ENCODE measurements around the gene ISLR2.

ISLR2 gene

DNA sequence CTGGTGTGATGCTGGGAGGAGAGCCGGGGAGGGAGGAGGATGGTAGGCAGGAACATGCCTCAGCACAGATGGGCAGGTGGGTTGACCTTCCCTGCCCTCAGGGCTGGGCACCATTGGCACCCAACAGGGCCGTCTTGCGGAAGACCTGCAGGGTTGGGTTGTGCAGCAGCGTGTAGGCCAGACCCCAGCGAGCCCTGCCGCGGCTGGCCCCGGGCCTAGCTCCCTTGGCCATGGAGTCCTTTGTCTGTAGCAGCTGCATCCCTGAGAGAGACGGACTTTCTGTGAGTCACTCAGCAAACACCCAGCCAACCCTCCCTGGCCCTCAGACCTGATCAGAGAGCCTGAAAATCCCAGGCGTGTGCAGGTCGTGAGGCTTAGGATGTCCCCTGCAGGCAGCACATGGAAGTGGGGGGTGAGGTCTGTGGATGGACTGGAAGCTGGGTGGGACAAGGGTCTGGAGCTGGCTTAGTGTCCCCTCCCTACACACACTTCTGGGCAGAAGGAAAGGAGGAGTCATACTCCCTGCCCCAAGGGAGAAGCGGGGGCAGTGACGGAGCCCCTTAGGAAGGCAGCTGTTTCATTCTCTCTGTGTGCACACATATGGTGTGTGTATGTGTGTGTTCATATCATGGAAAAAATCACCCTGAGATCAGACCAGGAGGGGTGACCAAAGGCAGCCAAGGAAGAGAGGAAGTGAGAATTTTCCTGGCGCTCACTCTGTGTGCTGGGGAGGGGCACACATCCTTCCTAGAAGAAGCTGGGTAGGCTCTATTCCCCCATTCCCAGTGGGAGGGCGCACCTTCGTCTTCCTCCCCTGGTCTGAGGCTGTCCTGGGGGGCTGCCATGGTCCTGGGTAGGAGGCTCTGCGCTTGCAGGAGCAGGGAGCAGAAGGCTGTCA, 49.8 kb downstream of the ISLR2 start:
- no peak for DNase-seq
- TF ChIP-seq, protein P1, sequence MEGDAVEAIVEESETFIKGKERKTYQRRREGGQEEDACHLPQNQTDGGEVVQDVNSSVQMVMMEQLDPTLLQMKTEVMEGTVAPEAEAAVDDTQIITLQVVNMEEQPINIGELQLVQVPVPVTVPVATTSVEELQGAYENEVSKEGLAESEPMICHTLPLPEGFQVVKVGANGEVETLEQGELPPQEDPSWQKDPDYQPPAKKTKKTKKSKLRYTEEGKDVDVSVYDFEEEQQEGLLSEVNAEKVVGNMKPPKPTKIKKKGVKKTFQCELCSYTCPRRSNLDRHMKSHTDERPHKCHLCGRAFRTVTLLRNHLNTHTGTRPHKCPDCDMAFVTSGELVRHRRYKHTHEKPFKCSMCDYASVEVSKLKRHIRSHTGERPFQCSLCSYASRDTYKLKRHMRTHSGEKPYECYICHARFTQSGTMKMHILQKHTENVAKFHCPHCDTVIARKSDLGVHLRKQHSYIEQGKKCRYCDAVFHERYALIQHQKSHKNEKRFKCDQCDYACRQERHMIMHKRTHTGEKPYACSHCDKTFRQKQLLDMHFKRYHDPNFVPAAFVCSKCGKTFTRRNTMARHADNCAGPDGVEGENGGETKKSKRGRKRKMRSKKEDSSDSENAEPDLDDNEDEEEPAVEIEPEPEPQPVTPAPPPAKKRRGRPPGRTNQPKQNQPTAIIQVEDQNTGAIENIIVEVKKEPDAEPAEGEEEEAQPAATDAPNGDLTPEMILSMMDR (IDR thresholded peaks at IDR 0.05): no peak
- H3K4me1 Mint-ChIP-seq: peaks cover 41% of the 10 kb centered on the region
- no peaks in the 10 kb centered on the region for H3K9me3 Mint-ChIP-seq
- H3K4me3 Mint-ChIP-seq: no peak overlapping the region
- peak overlapping the region; percentile 75 for H3K27ac Mint-ChIP-seq
- H3K36me3 Mint-ChIP-seq (ENCODE audit: low read depth): peaks cover 7% of the 10 kb centered on the region
- peaks cover 5% of the 10 kb centered on the region for H3K27me3 Mint-ChIP-seq (ENCODE audit: low read depth, poor library complexity)

DNA sequence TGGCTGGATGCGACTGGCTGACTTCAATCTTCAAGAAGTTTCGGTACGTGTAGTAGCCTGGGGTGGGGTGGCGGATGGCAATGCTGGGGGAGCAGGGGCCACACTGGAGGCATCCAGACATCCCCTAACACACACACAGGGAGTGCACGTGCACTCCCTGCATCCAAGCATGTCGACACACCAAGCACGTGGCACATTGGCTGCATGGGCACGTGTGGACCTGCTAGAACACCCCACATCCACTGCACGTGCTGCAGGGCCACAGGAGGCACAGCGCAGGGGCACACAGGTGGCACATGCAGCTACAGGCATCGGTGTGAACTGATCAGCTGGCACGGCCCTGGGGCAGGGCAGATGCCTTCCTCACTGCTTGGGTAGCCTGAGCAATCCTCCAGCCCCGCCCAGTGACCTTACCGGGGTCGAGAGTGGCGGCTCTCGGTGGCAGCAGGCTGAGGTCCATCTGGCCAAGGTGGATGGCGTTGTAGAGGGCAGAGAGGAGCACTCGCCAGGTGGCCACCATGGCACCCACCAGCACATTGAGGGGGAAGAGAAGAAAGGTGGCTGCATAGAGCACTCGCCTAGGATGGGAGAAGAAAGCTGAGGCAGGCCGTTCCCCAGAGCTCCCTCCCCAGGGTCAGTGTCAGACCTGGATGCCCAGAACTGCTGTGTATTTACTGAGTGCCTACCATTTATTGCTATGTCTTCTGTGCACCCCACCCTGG, 50.7 kb downstream of the ISLR2 start:
- Mint-ChIP-seq H3K27ac (peak overlapping the region; percentile 75), H3K27me3 (ENCODE audit: low read depth, poor library complexity) (peaks cover 6% of the 10 kb centered on the region), H3K36me3 (ENCODE audit: low read depth) (peaks cover 7% of the 10 kb centered on the region), H3K9me3 (no peaks in the 10 kb centered on the region), H3K4me1 (peaks cover 33% of the 10 kb centered on the region), H3K4me3 (no peak overlapping the region)
- TF ChIP-seq, protein P1 (IDR thresholded peaks at IDR 0.05): no peak
- DNase-seq: no peak

DNA sequence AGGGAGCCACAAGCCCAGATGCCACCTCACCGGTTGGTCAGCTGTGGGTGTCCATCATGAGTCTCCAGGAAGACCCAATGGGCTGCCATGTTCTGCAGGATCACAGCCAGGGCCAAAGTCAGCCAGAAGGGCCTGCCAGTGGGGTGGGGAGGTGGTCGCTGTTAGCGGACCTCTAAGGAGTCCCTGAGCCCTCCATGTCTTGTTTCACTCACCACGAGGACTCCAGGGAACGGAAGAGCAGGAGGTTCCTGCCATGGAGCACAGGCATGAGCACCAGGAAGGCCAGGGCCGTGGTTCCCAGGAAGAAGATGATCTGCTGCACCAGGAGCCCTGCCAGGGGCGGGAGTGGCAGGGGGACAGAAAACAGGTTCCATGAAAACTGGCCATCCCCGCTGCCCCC, 51.7 kb downstream of the ISLR2 start:
- peaks cover 23% of the 10 kb centered on the region for H3K4me1 Mint-ChIP-seq
- no peak overlapping the region for H3K4me3 Mint-ChIP-seq
- TF ChIP-seq, protein P1 (IDR thresholded peaks at IDR 0.05): no peak
- no peaks in the 10 kb centered on the region for H3K9me3 Mint-ChIP-seq
- DNase-seq: no peak
- H3K27me3 Mint-ChIP-seq (ENCODE audit: low read depth, poor library complexity): peaks cover 6% of the 10 kb centered on the region
- H3K27ac Mint-ChIP-seq: no peak overlapping the region
- peaks cover 7% of the 10 kb centered on the region for H3K36me3 Mint-ChIP-seq (ENCODE audit: low read depth)

DNA sequence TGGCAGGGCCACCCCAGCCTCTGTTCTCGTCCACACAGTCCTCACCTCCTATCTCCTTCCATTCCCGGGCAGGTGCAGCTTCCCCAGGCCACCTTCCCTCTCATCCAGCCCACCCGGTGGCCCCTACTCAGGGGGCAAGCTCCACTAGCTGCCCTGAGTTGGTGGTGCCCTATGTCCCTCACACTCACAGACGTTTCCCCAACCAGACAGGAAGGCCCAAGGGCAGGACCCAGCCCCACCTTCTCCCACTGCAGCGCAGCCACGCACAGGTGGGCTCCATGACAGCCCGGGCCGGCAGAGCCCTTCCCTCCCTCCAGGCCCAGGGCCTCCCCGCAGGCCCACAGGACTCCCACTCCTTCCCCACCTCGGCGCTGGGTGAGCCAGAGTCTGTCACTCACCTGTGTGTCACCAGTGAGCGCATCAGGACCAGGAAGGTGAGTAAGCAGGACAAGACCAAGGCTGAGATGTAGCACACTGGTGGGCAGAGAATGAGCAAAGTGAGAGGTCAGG, 54.3 kb downstream of the ISLR2 start:
- peaks cover 4% of the 10 kb centered on the region for H3K27me3 Mint-ChIP-seq (ENCODE audit: low read depth, poor library complexity)
- peaks cover 4% of the 10 kb centered on the region for H3K4me1 Mint-ChIP-seq
- H3K9me3 Mint-ChIP-seq: no peaks in the 10 kb centered on the region

DNA sequence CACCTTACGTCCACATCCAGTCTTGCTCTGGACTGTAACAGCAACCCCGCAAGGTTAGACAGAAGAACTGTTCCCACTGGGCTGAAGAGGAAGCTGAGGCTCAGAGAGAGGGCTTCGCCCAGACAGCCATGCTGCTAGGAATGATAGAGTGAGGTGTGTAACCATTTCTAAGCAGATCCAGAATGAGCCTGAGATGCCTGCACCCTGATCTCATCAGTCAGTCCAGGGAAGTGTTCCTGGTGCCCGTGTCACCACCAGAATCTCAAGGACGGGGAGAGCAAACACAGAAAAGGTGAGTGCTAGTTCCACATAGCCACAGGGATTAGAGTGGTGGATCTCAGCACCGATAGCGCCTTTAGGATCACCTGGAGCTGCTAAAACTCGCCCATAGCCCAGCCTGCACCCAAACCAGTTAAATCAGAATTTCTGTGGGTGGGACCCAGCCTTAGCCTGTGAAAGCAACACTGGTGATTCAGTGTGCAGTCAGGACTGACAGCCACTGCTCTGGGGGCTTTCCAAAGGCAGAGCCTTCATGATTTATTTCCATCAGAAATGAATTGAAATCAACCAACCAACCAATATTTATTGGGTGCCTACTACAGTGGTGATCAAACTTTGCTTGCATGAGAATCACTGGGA, 55.4 kb downstream of the ISLR2 start:
- Mint-ChIP-seq H3K27ac (no peak overlapping the region), H3K4me3 (no peak overlapping the region), H3K9me3 (no peaks in the 10 kb centered on the region)

More for the DNA sequence above, 54.3 kb downstream of the ISLR2 start:
- no peak for DNase-seq
- H3K4me3 Mint-ChIP-seq: no peak overlapping the region
- no peak overlapping the region for H3K27ac Mint-ChIP-seq
- H3K36me3 Mint-ChIP-seq (ENCODE audit: low read depth): peaks cover 11% of the 10 kb centered on the region
- TF ChIP-seq, protein P1 (IDR thresholded peaks at IDR 0.05): no peak

More for the DNA sequence above, 55.4 kb downstream of the ISLR2 start:
- Mint-ChIP-seq H3K36me3 (ENCODE audit: low read depth) (peaks cover 16% of the 10 kb centered on the region), H3K4me1 (peaks cover 4% of the 10 kb centered on the region), H3K27me3 (ENCODE audit: low read depth, poor library complexity) (peaks cover 4% of the 10 kb centered on the region)
- TF ChIP-seq, protein P1 (IDR thresholded peaks at IDR 0.05): no peak
- no peak for DNase-seq
